ENCODE data around the gene C3orf18. TPM values are rescaled to one million over a fixed set of nuclear protein-coding genes. Genes with fewer than 3 reads are reported as not detected.

C3orf18 gene
- total RNA-seq: 10 to 100 TPM; 15.3 to 24.7 (median 19.5) TPM
- 19.0 TPM for total RNA-seq (2013)
- total RNA-seq: 2.5 to 25.6 (median 14.1) reads per million in 29 experiments

- DNase-seq: peak; percentile 88 to 97 (median 93)
- Histone ChIP-seq H3K4me3 (ENCODE audit: control insufficient read depth in 1 of 2, extremely low read depth in 1 of 2, low read length in 1 of 2) (peak within 1 kb of the TSS; percentile 90 to 95), H3K9me3 (no peaks in the 10 kb centered on the region), H3K36me3 (ENCODE audit: control insufficient read depth in 2 of 2, extremely low read depth in 1 of 2, insufficient read depth in 1 of 2, low read length in 1 of 2) (peaks cover 0 to 7% of the 10 kb centered on the region in 2 donors), H3K27ac (ENCODE audit: low read length) (peak within 1 kb of the TSS; percentile 88), H3K4me1 (ENCODE audit: control insufficient read depth in 1 of 2, extremely low read depth in 1 of 2, insufficient read depth in 2 of 2, low read length in 2 of 2) (peaks cover 19 to 58% of the 10 kb centered on the region in 2 experiments), H3K27me3 (replicated peaks in 1 of 2; ENCODE audit: control insufficient read depth in 2 of 2, extremely low read depth in 1 of 2, insufficient read depth in 2 of 2, low read length in 1 of 2) (no peaks in the 10 kb centered on the region)
- Mint-ChIP-seq H3K36me3 (no peaks in the 10 kb centered on the region), H3K4me3 (peak within 1 kb of the TSS; percentile 84 to 93 (median 90)), H3K4me1 (peaks cover 46 to 60% (median 54%) of the 10 kb centered on the region in 3 donors), H3K27me3 (no peaks in the 10 kb centered on the region), H3K27ac (peak within 1 kb of the TSS; percentile 97 to 98), H3K9me3 (no peaks in the 10 kb centered on the region)
- CTCF ChIA-PET: interaction anchor here (0.6 to 6.3 kb wide), 11 partner anchors 21 to 1089 kb away, joined by 3 to 96 read pairs (median 5); partner anchors contain the start of genes CISH (in 2 of the 2) and MAPKAPK3 (in 1 of the 2)
- 1% methylated on average over 46 of the region's 53 CpGs for WGBS (ENCODE audit: insufficient coverage)
- POLR2A ChIA-PET: interaction anchor here (0.5 to 0.8 kb wide), 6 partner anchors 22 to 744 kb away, joined by 3 to 6 read pairs (median 4); partner anchors contain the start of gene CISH (in 1 of the 2)
- ATAC-seq (replicated peaks in 1 of 4): peak; percentile 78 to 80 (median 79)
Observed at GRCh38 chr3:50567386-50568167, at the start of gene C3orf18. TSS of gene C3orf18 (minus strand) at chr3:50567747. CDS start at chr3:50565699, 2,048 bp downstream.

GRCh38 chr3:50616770-50617095, 49.2 kb upstream of the C3orf18 start:
- peak overlapping the region; percentile 78 to 99 (median 96) for H3K4me3 Mint-ChIP-seq
- H3K36me3 Mint-ChIP-seq: peaks cover 10% of the 10 kb centered on the region
- H3K27ac Mint-ChIP-seq: peak overlapping the region; percentile 86 to 98
- H3K27me3 Mint-ChIP-seq: no peaks in the 10 kb centered on the region
- Histone ChIP-seq H3K4me1 (ENCODE audit: control insufficient read depth in 1 of 2, extremely low read depth in 1 of 2, insufficient read depth in 2 of 2, low read length in 2 of 2) (peaks cover 45 to 91% of the 10 kb centered on the region in 2 experiments), H3K4me3 (ENCODE audit: control insufficient read depth in 1 of 2, extremely low read depth in 1 of 2, low read length in 1 of 2) (peak overlapping the region; percentile 87 to 93), H3K9me3 (no peaks in the 10 kb centered on the region), H3K27ac (ENCODE audit: low read length) (peak overlapping the region; percentile 14), H3K27me3 (replicated peaks in 1 of 2; ENCODE audit: control insufficient read depth in 2 of 2, extremely low read depth in 1 of 2, insufficient read depth in 2 of 2, low read length in 1 of 2) (no peaks in the 10 kb centered on the region), H3K36me3 (ENCODE audit: control insufficient read depth in 2 of 2, extremely low read depth in 1 of 2, insufficient read depth in 1 of 2, low read length in 1 of 2) (peaks cover 3 to 8% of the 10 kb centered on the region in 2 donors)
- ATAC-seq (replicated peaks in 1 of 4) (peak; percentile 61 to 71 (median 66)), DNase-seq (peak; percentile 84 to 97 (median 90))
- under 1% methylated on average over 10 of the region's 22 CpGs for WGBS (ENCODE audit: insufficient coverage)
- CTCF ChIA-PET: interaction anchor here (0.6 to 7.0 kb wide), 13 partner anchors 15 to 818 kb away, joined by 3 to 139 read pairs (median 7); partner anchors contain the start of genes C3orf18 (in 1 of the 2), HEMK1 (in 1 of the 2) and MANF (in 1 of the 2)
- POLR2A ChIA-PET: interaction anchor here in 1 of 2 donors (1.2 kb wide), 1 partner anchor 27 kb away, joined by 7 read pairs; no protein-coding TSS in a partner anchor
- peaks cover 64 to 80% (median 74%) of the 10 kb centered on the region in 3 donors for H3K4me1 Mint-ChIP-seq
- H3K9me3 Mint-ChIP-seq: no peaks in the 10 kb centered on the region

DNA sequence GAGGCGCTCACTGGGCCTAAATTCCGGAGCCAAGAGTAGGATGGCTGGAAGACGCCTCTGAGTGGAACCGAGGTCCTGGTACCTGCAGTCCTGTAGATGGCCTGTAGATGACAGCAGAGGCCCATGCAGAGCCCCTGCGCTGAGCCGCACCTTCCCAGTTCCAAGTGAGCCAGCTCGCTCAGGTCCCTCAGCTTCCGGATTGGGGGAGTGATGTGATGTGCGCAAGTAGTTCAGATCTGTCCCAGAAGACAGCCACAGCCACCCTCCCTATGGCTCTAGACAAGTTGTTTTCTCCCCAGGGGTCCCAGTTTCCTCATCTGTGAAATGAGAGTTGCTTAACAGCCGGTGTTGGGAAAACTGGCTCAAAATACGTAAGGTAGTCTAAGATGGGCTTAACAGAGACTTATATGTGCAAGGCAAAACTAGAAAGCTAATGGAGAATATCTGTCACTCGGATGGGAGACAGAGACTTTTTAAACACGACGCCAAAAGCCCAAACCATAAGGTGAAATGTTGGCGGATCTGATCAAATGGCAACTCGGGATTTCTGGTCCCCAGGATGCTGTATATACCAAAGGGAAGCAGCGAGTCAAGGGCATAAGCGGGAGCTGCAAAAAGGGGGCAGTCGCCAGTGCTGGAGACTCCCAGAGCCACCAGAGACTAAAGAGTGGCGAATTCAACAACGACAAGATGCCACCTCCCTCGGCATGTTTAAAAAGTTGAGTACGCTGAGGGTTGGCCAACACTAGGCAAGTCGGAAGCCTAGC, 48.6 kb upstream of the C3orf18 start:
- Histone ChIP-seq H3K4me3 (ENCODE audit: control insufficient read depth in 1 of 2, extremely low read depth in 1 of 2, low read length in 1 of 2) (peak overlapping the region; percentile 87 to 93), H3K27me3 (replicated peaks in 1 of 2; ENCODE audit: control insufficient read depth in 2 of 2, extremely low read depth in 1 of 2, insufficient read depth in 2 of 2, low read length in 1 of 2) (no peaks in the 10 kb centered on the region), H3K4me1 (ENCODE audit: control insufficient read depth in 1 of 2, extremely low read depth in 1 of 2, insufficient read depth in 2 of 2, low read length in 2 of 2) (peaks cover 45 to 87% of the 10 kb centered on the region in 2 experiments), H3K36me3 (ENCODE audit: control insufficient read depth in 2 of 2, extremely low read depth in 1 of 2, insufficient read depth in 1 of 2, low read length in 1 of 2) (peaks cover 3 to 5% of the 10 kb centered on the region in 2 donors), H3K27ac (ENCODE audit: low read length) (peak overlapping the region; percentile 14), H3K9me3 (no peaks in the 10 kb centered on the region)
- Mint-ChIP-seq H3K27me3 (no peaks in the 10 kb centered on the region), H3K27ac (peak overlapping the region; percentile 86 to 98), H3K4me3 (peak overlapping the region; percentile 78 to 99 (median 96)), H3K4me1 (peaks cover 61 to 77% (median 72%) of the 10 kb centered on the region in 3 donors), H3K9me3 (no peaks in the 10 kb centered on the region), H3K36me3 (peaks cover 10% of the 10 kb centered on the region)
- 0% methylated on average over 19 of the region's 24 CpGs for WGBS (ENCODE audit: insufficient coverage)
- ChIA-PET POLR2A (interaction anchor here in 1 of 2 donors (1.2 kb wide), 1 partner anchor 27 kb away, joined by 7 read pairs; no protein-coding TSS in a partner anchor), CTCF (interaction anchor here (0.6 to 7.8 kb wide), 21 partner anchors 10 to 1049 kb away, joined by 3 to 139 read pairs (median 5); partner anchors contain the start of genes C3orf18 (in 2 of the 2), HEMK1 (in 2 of the 2) and MANF (in 1 of the 2))
- DNase-seq: peak; percentile 58 to 90 (median 72)
- ATAC-seq (replicated peaks in 1 of 4): peak; percentile 14 to 40 (median 27)

GRCh38 chr3:50615190-50615589, 47.6 kb upstream of the C3orf18 start:
- Histone ChIP-seq H3K27ac (ENCODE audit: low read length) (no peak overlapping the region), H3K4me1 (ENCODE audit: control insufficient read depth in 1 of 2, extremely low read depth in 1 of 2, insufficient read depth in 2 of 2, low read length in 2 of 2) (peaks cover 40 to 87% of the 10 kb centered on the region in 2 experiments), H3K36me3 (ENCODE audit: control insufficient read depth in 2 of 2, extremely low read depth in 1 of 2, insufficient read depth in 1 of 2, low read length in 1 of 2) (peaks cover 0 to 5% of the 10 kb centered on the region in 2 donors), H3K4me3 (ENCODE audit: control insufficient read depth in 1 of 2, extremely low read depth in 1 of 2, low read length in 1 of 2) (no peak overlapping the region), H3K27me3 (replicated peaks in 1 of 2; ENCODE audit: control insufficient read depth in 2 of 2, extremely low read depth in 1 of 2, insufficient read depth in 2 of 2, low read length in 1 of 2) (no peaks in the 10 kb centered on the region), H3K9me3 (no peaks in the 10 kb centered on the region)
- peaks cover 60 to 71% (median 66%) of the 10 kb centered on the region in 3 donors for H3K4me1 Mint-ChIP-seq
- ChIA-PET POLR2A (no interaction called here), CTCF (interaction anchor here (0.5 to 7.8 kb wide), 16 partner anchors 11 to 885 kb away, joined by 3 to 139 read pairs (median 6); partner anchors contain the start of genes HEMK1 (in 2 of the 2), C3orf18 (in 1 of the 2), DCAF1 (in 1 of the 2) and MANF (in 1 of the 2))
- DNase-seq: no peak
- no peak overlapping the region for H3K27ac Mint-ChIP-seq
- no peaks in the 10 kb centered on the region for H3K27me3 Mint-ChIP-seq
- no peaks in the 10 kb centered on the region for H3K9me3 Mint-ChIP-seq
- 73% methylated on average over 1 of the region's 1 CpG for WGBS (ENCODE audit: insufficient coverage)
- no peak for ATAC-seq (replicated peaks in 1 of 4)
- H3K4me3 Mint-ChIP-seq: peak overlapping the region in 2 of 3 donors; percentile 6 to 99
- H3K36me3 Mint-ChIP-seq: peaks cover 12% of the 10 kb centered on the region

GRCh38 chr3:50612970-50613846, 45.7 kb upstream of the C3orf18 start:
- Mint-ChIP-seq H3K9me3 (no peaks in the 10 kb centered on the region), H3K4me3 (peak overlapping the region; percentile 80 to 96 (median 93)), H3K27ac (peak overlapping the region; percentile 99 to 100), H3K36me3 (peaks cover 31% of the 10 kb centered on the region), H3K4me1 (peaks cover 61 to 70% (median 65%) of the 10 kb centered on the region in 3 donors), H3K27me3 (no peaks in the 10 kb centered on the region)
- Histone ChIP-seq H3K27me3 (replicated peaks in 1 of 2; ENCODE audit: control insufficient read depth in 2 of 2, extremely low read depth in 1 of 2, insufficient read depth in 2 of 2, low read length in 1 of 2) (no peaks in the 10 kb centered on the region), H3K4me1 (ENCODE audit: control insufficient read depth in 1 of 2, extremely low read depth in 1 of 2, insufficient read depth in 2 of 2, low read length in 2 of 2) (peaks cover 37 to 87% of the 10 kb centered on the region in 2 experiments), H3K9me3 (no peaks in the 10 kb centered on the region), H3K4me3 (ENCODE audit: control insufficient read depth in 1 of 2, extremely low read depth in 1 of 2, low read length in 1 of 2) (peak overlapping the region in 1 of 2 donors; percentile 93), H3K27ac (ENCODE audit: low read length) (peak overlapping the region; percentile 65), H3K36me3 (ENCODE audit: control insufficient read depth in 2 of 2, extremely low read depth in 1 of 2, insufficient read depth in 1 of 2, low read length in 1 of 2) (peaks cover 0 to 23% of the 10 kb centered on the region in 2 donors)
- WGBS (ENCODE audit: insufficient coverage): 44% methylated on average over 4 of the region's 6 CpGs
- ChIA-PET CTCF (interaction anchor here (0.5 to 7.8 kb wide), 18 partner anchors 11 to 772 kb away, joined by 3 to 139 read pairs (median 5); partner anchors contain the start of genes C3orf18 (in 2 of the 2), HEMK1 (in 2 of the 2) and MANF (in 1 of the 2)), POLR2A (interaction anchor here (1.0 to 1.1 kb wide), 2 partner anchors 35 to 41 kb away, joined by 4 to 5 read pairs; no protein-coding TSS in a partner anchor)
- ATAC-seq (replicated peaks in 1 of 4): no peak
- peak in 3 of 35 experiments; percentile 17 to 52 (median 17) for DNase-seq
